ENCODE measurements around the gene MRC2. TPM values are rescaled to one million over a fixed set of nuclear protein-coding genes. Genes with fewer than 3 reads are reported as not detected.

Gene MRC2
- total RNA-seq, 1 experiment from 2014 or later, result 80.5 TPM

- DNase-seq, result peak; percentile 30
- Histone ChIP-seq H3K36me3 (replicated peaks; ENCODE audit: control insufficient read depth, insufficient read depth, low read length) (no peaks in the 10 kb centered on the region), H3K4me3 (ENCODE audit: insufficient read depth, low read depth, low read length) (no peak overlapping the region), H3K27me3 (ENCODE audit: control insufficient read depth, insufficient read depth, low read length) (no peaks in the 10 kb centered on the region)
These were observed 10.3 kb downstream of the MRC2 start for GRCh38 chr17:62637809-62638208.

GRCh38 chr17:62641153-62641552, 13.7 kb downstream of the MRC2 start:
- no peaks in the 10 kb centered on the region for H3K27me3 ChIP-seq (ENCODE audit: control insufficient read depth, insufficient read depth, low read length)
- no peak overlapping the region for H3K4me3 ChIP-seq (ENCODE audit: insufficient read depth, low read depth, low read length)
- H3K36me3 ChIP-seq (replicated peaks; ENCODE audit: control insufficient read depth, insufficient read depth, low read length), result no peaks in the 10 kb centered on the region
- DNase-seq, result peak; percentile 2

GRCh38 chr17:62641951-62642350, 14.5 kb downstream of the MRC2 start:
- no peaks in the 10 kb centered on the region for H3K27me3 ChIP-seq (ENCODE audit: control insufficient read depth, insufficient read depth, low read length)
- DNase-seq, result no peak

GRCh38 chr17:62643496-62643895, 16.0 kb downstream of the MRC2 start:
- no peak for DNase-seq
- H3K36me3 ChIP-seq (replicated peaks; ENCODE audit: control insufficient read depth, insufficient read depth, low read length), result no peaks in the 10 kb centered on the region
- no peaks in the 10 kb centered on the region for H3K27me3 ChIP-seq (ENCODE audit: control insufficient read depth, insufficient read depth, low read length)
- no peak overlapping the region for H3K4me3 ChIP-seq (ENCODE audit: insufficient read depth, low read depth, low read length)

More at GRCh38 chr17:62641951-62642350, 14.5 kb downstream of the MRC2 start:
- H3K4me3 ChIP-seq (ENCODE audit: insufficient read depth, low read depth, low read length), result no peak overlapping the region
- no peaks in the 10 kb centered on the region for H3K36me3 ChIP-seq (replicated peaks; ENCODE audit: control insufficient read depth, insufficient read depth, low read length)

- H3K36me3 ChIP-seq (replicated peaks; ENCODE audit: control insufficient read depth, insufficient read depth, low read length), result no peaks in the 10 kb centered on the region
- H3K27me3 ChIP-seq (ENCODE audit: control insufficient read depth, insufficient read depth, low read length), result no peaks in the 10 kb centered on the region
- DNase-seq, result peak; percentile 84
- peak overlapping the region; percentile 37 for H3K4me3 ChIP-seq (ENCODE audit: insufficient read depth, low read depth, low read length)
These were observed 17.2 kb downstream of the MRC2 start for GRCh38 chr17:62644487-62645173.

- Histone ChIP-seq H3K27me3 (ENCODE audit: control insufficient read depth, insufficient read depth, low read length) (no peaks in the 10 kb centered on the region), H3K4me3 (ENCODE audit: insufficient read depth, low read depth, low read length) (no peak overlapping the region), H3K36me3 (replicated peaks; ENCODE audit: control insufficient read depth, insufficient read depth, low read length) (no peaks in the 10 kb centered on the region)
- DNase-seq, result peak; percentile 28
These were observed 20.9 kb downstream of the MRC2 start for GRCh38 chr17:62648251-62648955.

- Histone ChIP-seq H3K27me3 (ENCODE audit: control insufficient read depth, insufficient read depth, low read length) (no peaks in the 10 kb centered on the region), H3K36me3 (replicated peaks; ENCODE audit: control insufficient read depth, insufficient read depth, low read length) (no peaks in the 10 kb centered on the region), H3K4me3 (ENCODE audit: insufficient read depth, low read depth, low read length) (no peak overlapping the region)
- DNase-seq, result peak; percentile 59
These were observed 21.5 kb downstream of the MRC2 start for GRCh38 chr17:62648956-62649294.

- Histone ChIP-seq H3K4me3 (ENCODE audit: insufficient read depth, low read depth, low read length) (no peak overlapping the region), H3K36me3 (replicated peaks; ENCODE audit: control insufficient read depth, insufficient read depth, low read length) (no peaks in the 10 kb centered on the region), H3K27me3 (ENCODE audit: control insufficient read depth, insufficient read depth, low read length) (no peaks in the 10 kb centered on the region)
- DNase-seq, result peak; percentile 10
These were observed 22.1 kb downstream of the MRC2 start for GRCh38 chr17:62649570-62649969.

- Histone ChIP-seq H3K27me3 (ENCODE audit: control insufficient read depth, insufficient read depth, low read length) (no peaks in the 10 kb centered on the region), H3K4me3 (ENCODE audit: insufficient read depth, low read depth, low read length) (no peak overlapping the region), H3K36me3 (replicated peaks; ENCODE audit: control insufficient read depth, insufficient read depth, low read length) (no peaks in the 10 kb centered on the region)
- DNase-seq, result peak; percentile 12
These were observed 23.1 kb downstream of the MRC2 start for GRCh38 chr17:62650587-62650986.

GRCh38 chr17:62652251-62653001, 25.0 kb downstream of the MRC2 start:
- Histone ChIP-seq H3K27me3 (ENCODE audit: control insufficient read depth, insufficient read depth, low read length) (no peaks in the 10 kb centered on the region), H3K4me3 (ENCODE audit: insufficient read depth, low read depth, low read length) (peak overlapping the region; percentile 64), H3K36me3 (replicated peaks; ENCODE audit: control insufficient read depth, insufficient read depth, low read length) (no peaks in the 10 kb centered on the region)
- DNase-seq, result peak; percentile 85

GRCh38 chr17:62653002-62653825, 25.7 kb downstream of the MRC2 start:
- Histone ChIP-seq H3K27me3 (ENCODE audit: control insufficient read depth, insufficient read depth, low read length) (no peaks in the 10 kb centered on the region), H3K4me3 (ENCODE audit: insufficient read depth, low read depth, low read length) (peak overlapping the region; percentile 64), H3K36me3 (replicated peaks; ENCODE audit: control insufficient read depth, insufficient read depth, low read length) (no peaks in the 10 kb centered on the region)
- peak; percentile 95 for DNase-seq

GRCh38 chr17:62653826-62654761, 26.6 kb downstream of the MRC2 start:
- Histone ChIP-seq H3K36me3 (replicated peaks; ENCODE audit: control insufficient read depth, insufficient read depth, low read length) (no peaks in the 10 kb centered on the region), H3K4me3 (ENCODE audit: insufficient read depth, low read depth, low read length) (no peak overlapping the region), H3K27me3 (ENCODE audit: control insufficient read depth, insufficient read depth, low read length) (no peaks in the 10 kb centered on the region)
- peak; percentile 73 for DNase-seq

- H3K36me3 ChIP-seq (replicated peaks; ENCODE audit: control insufficient read depth, insufficient read depth, low read length), result no peaks in the 10 kb centered on the region
- H3K4me3 ChIP-seq (ENCODE audit: insufficient read depth, low read depth, low read length), result no peak overlapping the region
- H3K27me3 ChIP-seq (ENCODE audit: control insufficient read depth, insufficient read depth, low read length), result no peaks in the 10 kb centered on the region
- peak; percentile 2 for DNase-seq
These were observed 28.2 kb downstream of the MRC2 start for GRCh38 chr17:62655656-62656055.

Measured in H7 (cell line).